HG03060 (cell line): ENCODE results near the gene CERS5.
"Not testable (repeated sequence)": the region's sequence is repeated elsewhere in the genome, so short reads cannot be mapped to it uniquely, and the experiment has no call there.

Source experiments
- ATAC-seq: cut with Tn5 transposase; IDR thresholded peaks from one replicate; pipeline ENCODE4 v1.9.1; 2021; ENCODE audit warnings: low read depth, moderate number of reproducible peaks; ENCODE audit not compliant: unreplicated experiment

Gene CERS5

GRCh38 chr12:50104417-50105366, 62.5 kb downstream of the CERS5 start:
- ATAC-seq, result no peak

GRCh38 chr12:50103767-50104321, 63.3 kb downstream of the CERS5 start, which contains the start of gene GPD1:
Gene GPD1 (plus strand): TSS chr12:50104008. CDS start chr12:50104051, 43 bp downstream.
- no peak for ATAC-seq

- no peak for ATAC-seq
These were observed 63.8 kb downstream of the CERS5 start for GRCh38 chr12:50103351-50103750.

- no peak for ATAC-seq
These were observed 64.4 kb downstream of the CERS5 start for GRCh38 chr12:50102646-50103309.

- no peak for ATAC-seq
These were observed 65.0 kb downstream of the CERS5 start for GRCh38 chr12:50102131-50102531.

- ATAC-seq, result no peak
These were observed 65.5 kb downstream of the CERS5 start for GRCh38 chr12:50101663-50102062.

- ATAC-seq, result no peak
These were observed 66.6 kb downstream of the CERS5 start for GRCh38 chr12:50100561-50100960.

GRCh38 chr12:50099302-50100008, 67.7 kb downstream of the CERS5 start:
- no peak for ATAC-seq

GRCh38 chr12:50097952-50098351, 69.2 kb downstream of the CERS5 start:
- ATAC-seq, result no peak

GRCh38 chr12:50090391-50090790, 76.8 kb downstream of the CERS5 start:
- no peak for ATAC-seq

GRCh38 chr12:50089730-50090129, 77.4 kb downstream of the CERS5 start:
- ATAC-seq, result no peak

GRCh38 chr12:50088577-50089335, 78.4 kb downstream of the CERS5 start:
- no peak for ATAC-seq

GRCh38 chr12:50087995-50088394, 79.2 kb downstream of the CERS5 start:
- no peak for ATAC-seq

- ATAC-seq, result no peak
These were observed 80.0 kb downstream of the CERS5 start for GRCh38 chr12:50087151-50087550.

GRCh38 chr12:50086148-50086547, 81.0 kb downstream of the CERS5 start:
- ATAC-seq, result no peak

GRCh38 chr12:50085615-50086072, 81.5 kb downstream of the CERS5 start:
- no peak for ATAC-seq

GRCh38 chr12:50084775-50085614, 82.2 kb downstream of the CERS5 start, which contains the start of gene SMARCD1:
Gene SMARCD1 (plus strand): TSS chr12:50085342. CDS start chr12:50085370, 28 bp downstream.
- no peak for ATAC-seq

- ATAC-seq, result not testable (repeated sequence)
These were observed 82.8 kb downstream of the CERS5 start for GRCh38 chr12:50084409-50084774.

GRCh38 chr12:50083301-50083700, 83.9 kb downstream of the CERS5 start:
- no peak for ATAC-seq
